K562 (cell line): Measurements from ENCODE around the gene KMT2D. TPM values are rescaled to one million over a fixed set of nuclear protein-coding genes. Genes with fewer than 3 reads are reported as not detected.
A peak's percentile ranks its signal among the peaks of the same experiment; 100 is the strongest.

ENCODE experiments used
- ATAC-seq: fragments of 200-7000 bp; cut with Tn5 transposase; 3 replicates; pipeline ENCODE4 v1.9.1; 2020; ENCODE audit warnings: moderate library complexity
- BruUV-seq: library from RNA; stranded (reverse); fragments of 400-500 nt; replicated peaks from 2 replicates; lab custom pipeline; 2021; lab: Mats Ljungman, UMichigan
- CTCF ChIA-PET: fragments of 300-600 bp; formaldehyde crosslinking; extraction: SDS; loops from one replicate; lab custom pipeline; 2021; ENCODE audit warnings: low intra/inter-chr PET ratio; lab: Yijun Ruan, JAX
- POLR2A ChIA-PET: fragments of 300-600, 350-650 bp; sonication (Branson Sonifier 250); formaldehyde crosslinking; extraction: SDS; loops from one replicate; lab custom pipeline; 2021; ENCODE audit warnings: antibody characterized with exemption, inconsistent platforms; lab: Yijun Ruan, JAX
- DNase-seq, 4 experiments: peaks; one replicate each; pipeline versions ENCODE4 v3.0.0 to v3.0.0-alpha.2; 2011 to 2018; ENCODE audit warnings: low spot score in 3 of 4, mixed read lengths in 3 of 4; ENCODE audit errors: extremely low read depth in 1 of 4
- FAIRE-seq: peaks from 2 replicates; lab custom pipeline; 2011; peaks lifted over from hg19 to GRCh38; lab: Jason Lieb, UNC
- H2AFZ ChIP-seq: 2 replicates; pipeline ENCODE4 v1.6.0; 2011; ENCODE audit warnings: low read depth, low read length, control low read depth, inconsistent platforms
- H3K27ac ChIP-seq: fragments of 200-600 bp; 3 replicates; pipeline ENCODE4 v1.8.0; 2011; ENCODE audit warnings: low read depth, mild to moderate bottlenecking, control low read depth, inconsistent platforms, low read length, moderate library complexity, mixed read lengths; ENCODE audit errors: extremely low read depth
- H3K27me3 ChIP-seq, 2 experiments: fragments of 300-600 bp in 1 of 2; 2 replicates in 1 of 2; 3 replicates in 1 of 2; pipeline versions ENCODE4 v1.6.0 to v1.8.0; 2011; ENCODE audit warnings: inconsistent platforms in 2 of 2, low read length in 2 of 2, mild to moderate bottlenecking in 1 of 2, mixed read lengths in 1 of 2, moderate library complexity in 1 of 2; ENCODE audit not compliant: control insufficient read depth in 2 of 2, insufficient read depth in 2 of 2
- H3K36me3 ChIP-seq: fragments of 300-600 bp; 3 replicates; pipeline ENCODE4 v1.8.0; 2011; ENCODE audit warnings: mild to moderate bottlenecking, low read length, inconsistent platforms; ENCODE audit not compliant: control insufficient read depth, insufficient read depth
- H3K4me1 ChIP-seq, 2 experiments: fragments of 200-600 bp in 1 of 2; replicated peaks in 1 of 2; 2 replicates in 1 of 2; 3 replicates in 1 of 2; pipeline versions ENCODE4 v1.5.1 to v1.8.0; 2011; ENCODE audit warnings: inconsistent platforms in 2 of 2, low read length in 2 of 2, mild to moderate bottlenecking in 1 of 2, mixed read lengths in 1 of 2, moderate library complexity in 1 of 2; ENCODE audit not compliant: control insufficient read depth in 2 of 2, insufficient read depth in 2 of 2
- H3K4me2 ChIP-seq: 2 replicates; pipeline ENCODE4 v1.6.1; 2011; ENCODE audit warnings: low read length, control low read depth, inconsistent platforms, mixed read lengths; ENCODE audit not compliant: insufficient read depth
- H3K4me3 ChIP-seq: fragments of 200-600 bp; sonication (generic), shearing (Covaris generic); 2 replicates; pipeline ENCODE4 v1.5.1; 2016; ENCODE audit warnings: control low read depth, inconsistent platforms
- H3K79me2 ChIP-seq: fragments of 200-600 bp; 3 replicates; pipeline ENCODE4 v1.8.0; 2011; ENCODE audit warnings: low read length, inconsistent platforms; ENCODE audit not compliant: control insufficient read depth, insufficient read depth
- H3K9ac ChIP-seq, 2 experiments: 2 replicates each; pipeline versions ENCODE4 v1.6.0 to v1.6.1; 2011; ENCODE audit warnings: low read depth in 2 of 2, low read length in 2 of 2, control low read depth in 1 of 2, inconsistent platforms in 1 of 2, mild to moderate bottlenecking in 1 of 2, mixed read lengths in 1 of 2; ENCODE audit not compliant: insufficient read depth in 1 of 2
- H3K9me1 ChIP-seq: one replicate; pipeline ENCODE4 v1.6.0; 2011; ENCODE audit warnings: inconsistent platforms, mild to moderate bottlenecking, low read length, moderate library complexity; ENCODE audit not compliant: control insufficient read depth, insufficient read depth
- H3K9me3 ChIP-seq: replicated peaks from 2 replicates; pipeline ENCODE4 v1.5.1; 2011; ENCODE audit warnings: low read depth, low read length, inconsistent platforms; ENCODE audit not compliant: control insufficient read depth, insufficient read depth
- H4K20me1 ChIP-seq: replicated peaks from 2 replicates; pipeline ENCODE4 v1.6.1; 2011; ENCODE audit warnings: low read length, inconsistent platforms, mixed read lengths; ENCODE audit not compliant: control insufficient read depth, insufficient read depth
- FIP1L1 ChIP-seq: fragments of 200-400 bp; formaldehyde crosslinking; IDR thresholded peaks from 2 replicates; pipeline ENCODE4 v1.6.1; 2018; ENCODE audit warnings: mild to moderate bottlenecking, low read depth, low read length; ENCODE audit not compliant: poor library complexity, severe bottlenecking
- KLF13 ChIP-seq: fragments of 450-650 bp; IDR thresholded peaks from 2 replicates; pipeline ENCODE4 v1.6.1; 2016; ENCODE audit warnings: missing genetic modification characterization, low read depth, mild to moderate bottlenecking, missing compliant biosample characterization, moderate library complexity, borderline replicate concordance
- REST ChIP-seq, 2 experiments: fragments of 450-650 bp; formaldehyde crosslinking in 1 of 2; IDR thresholded peaks; 2 replicates each; pipeline versions ENCODE4 v1.4.0 to v1.6.1; 2014 to 2020; ENCODE audit warnings: mild to moderate bottlenecking in 2 of 2, borderline replicate concordance in 1 of 2, low read depth in 1 of 2
- TCF3 ChIP-seq: sonication (generic); formaldehyde crosslinking; IDR thresholded peaks from 2 replicates; pipeline ENCODE4 v1.4.0; 2020; ENCODE audit warnings: mild to moderate bottlenecking, missing genetic modification reagents
- TEAD4 ChIP-seq, 2 experiments: sonication (generic) in 1 of 2; formaldehyde crosslinking in 1 of 2; IDR thresholded peaks; 2 replicates each; pipeline versions ENCODE4 v1.6.1 to v1.8.0; 2012 to 2022; ENCODE audit warnings: borderline replicate concordance in 1 of 2, inconsistent platforms in 1 of 2, low read length in 1 of 2, mild to moderate bottlenecking in 1 of 2, missing genetic modification reagents in 1 of 2
- ZNF263 ChIP-seq: sonication (generic); formaldehyde crosslinking; IDR thresholded peaks from 2 replicates; pipeline ENCODE4 v1.8.0; 2022; ENCODE audit warnings: mild to moderate bottlenecking, missing genetic modification reagents, borderline replicate concordance
- ZNF408 ChIP-seq: fragments of 250-450 bp; sonication (Bioruptor Pico); IDR thresholded peaks from 2 replicates; pipeline ENCODE4 v1.4.0; 2020; ENCODE audit warnings: low read depth, mild to moderate bottlenecking, moderate library complexity
- WGBS: fragments of 100-300 bp; shearing (Covaris generic); methylation state at CpG from one replicate; pipeline ENCODE4 v1.1.6; 2016; ENCODE audit warnings: low coverage, mixed read lengths; ENCODE audit not compliant: insufficient coverage; ENCODE audit errors: missing lambda C conversion rate; 5-methylcytosine and 5-hydroxymethylcytosine counted together
- in situ Hi-C: fragments of 300-500 bp; cut with MboI; formaldehyde crosslinking; loops from 4 replicates; pipeline ENCODE4 v1.15.0; 2018; ENCODE audit warnings: inconsistent platforms, mixed read lengths
- intact Hi-C: fragments of 100-400 bp; cut with micrococcal nuclease; formaldehyde crosslinking; loops from 2 replicates; pipeline ENCODE4 v1.14.2; 2022
- polyA plus RNA-seq, 8 experiments: library from polyadenylated mRNA; depleted of rRNA in 4 of 8; stranded (reverse) in 5 of 8; unstranded in 3 of 8; fragments of >200 nt; fragmentation: Nextera tagmentation in 2 of 8; fragmentation: Illumina TruSeq in 1 of 8; extraction: Ambion mirVana in 2 of 8; extraction: Trizol in 1 of 8; gene quantifications; 2 replicates each; pipeline versions ENCODE4 v1.2.1 to v1.2.3, GENCODE V29; 2011 to 2014; ENCODE audit warnings: inconsistent platforms in 1 of 8, missing spikeins in 1 of 8
- total RNA-seq, 7 experiments: library from RNA; depleted of rRNA in 6 of 7; stranded (reverse); fragments of >200 nt in 6 of 7; fragmentation: Illumina TruSeq in 2 of 7; extraction: Trizol in 2 of 7; gene quantifications; 2 replicates each; pipeline versions ENCODE4 v1.2.1 to v1.2.3, GENCODE V29; 2011 to 2021; ENCODE audit warnings: low replicate concordance in 1 of 7
- TF ChIP-seq, protein P1 (sequence below), 2 experiments: fragments of 200-800 bp in 1 of 2; sonication (Bioruptor generic) in 1 of 2; sonication (generic) in 1 of 2; formaldehyde crosslinking in 1 of 2; IDR thresholded peaks in 1 of 2; conservative IDR thresholded peaks in 1 of 2; 2 replicates each; pipeline versions ENCODE4 v1.5.0 to v1.6.1; 2016 to 2020; ENCODE audit warnings: missing compliant biosample characterization in 1 of 2, missing genetic modification characterization in 1 of 2, missing genetic modification reagents in 1 of 2

KMT2D gene
- total and polyA plus RNA-seq, 9 of the 15 experiments (the other 6 are each of a cell fraction or from before 2014, with no cell fraction given), result 0.22 to 93.7 (median 13.7) TPM

DNA sequence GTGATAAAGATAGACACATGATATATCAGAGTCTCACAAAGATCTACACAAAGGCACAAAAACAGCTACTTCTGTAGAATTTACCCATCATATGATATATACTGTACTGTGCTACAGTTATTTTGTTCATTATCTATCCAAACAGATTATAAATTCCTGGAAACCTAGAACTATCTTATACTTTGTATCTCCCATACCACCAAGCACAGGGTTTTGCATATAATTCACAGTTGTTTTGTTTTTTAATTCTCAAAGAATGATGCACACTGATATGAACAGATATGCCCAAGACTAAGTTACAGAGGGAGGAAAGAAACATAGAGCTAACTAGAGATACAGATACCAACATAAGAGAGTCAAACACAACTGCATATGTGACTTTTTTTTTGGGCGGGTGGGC is 45.4 kb downstream of the KMT2D start (continued):
- TF ChIP-seq, protein P1, sequence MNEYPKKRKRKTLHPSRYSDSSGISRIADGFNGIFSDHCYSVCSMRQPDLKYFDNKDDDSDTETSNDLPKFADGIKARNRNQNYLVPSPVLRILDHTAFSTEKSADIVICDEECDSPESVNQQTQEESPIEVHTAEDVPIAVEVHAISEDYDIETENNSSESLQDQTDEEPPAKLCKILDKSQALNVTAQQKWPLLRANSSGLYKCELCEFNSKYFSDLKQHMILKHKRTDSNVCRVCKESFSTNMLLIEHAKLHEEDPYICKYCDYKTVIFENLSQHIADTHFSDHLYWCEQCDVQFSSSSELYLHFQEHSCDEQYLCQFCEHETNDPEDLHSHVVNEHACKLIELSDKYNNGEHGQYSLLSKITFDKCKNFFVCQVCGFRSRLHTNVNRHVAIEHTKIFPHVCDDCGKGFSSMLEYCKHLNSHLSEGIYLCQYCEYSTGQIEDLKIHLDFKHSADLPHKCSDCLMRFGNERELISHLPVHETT (CRISPR knock-in tag; conservative IDR thresholded peaks at IDR 0.05 in 1 of 2, IDR thresholded peaks at IDR 0.05 in 1 of 2), result 0 out of 4 replicates have a peak, but pooled peaks of 1 of the 2 experiments have one; percentile 5
- TF ChIP-seq TEAD4 (IDR thresholded peaks at IDR 0.05; ENCODE audit: low read length) (peak; percentile 16; the same call in 1 of the 2 replicates), TEAD4 (CRISPR knock-in tag; IDR thresholded peaks at IDR 0.05; ENCODE audit: borderline replicate concordance) (no peak), ZNF408 (CRISPR knock-in tag) (no peak), TCF3 (CRISPR knock-in tag) (peak; percentile 28; the same call in 1 of the 2 replicates), KLF13 (tag) (no peak)

DNA sequence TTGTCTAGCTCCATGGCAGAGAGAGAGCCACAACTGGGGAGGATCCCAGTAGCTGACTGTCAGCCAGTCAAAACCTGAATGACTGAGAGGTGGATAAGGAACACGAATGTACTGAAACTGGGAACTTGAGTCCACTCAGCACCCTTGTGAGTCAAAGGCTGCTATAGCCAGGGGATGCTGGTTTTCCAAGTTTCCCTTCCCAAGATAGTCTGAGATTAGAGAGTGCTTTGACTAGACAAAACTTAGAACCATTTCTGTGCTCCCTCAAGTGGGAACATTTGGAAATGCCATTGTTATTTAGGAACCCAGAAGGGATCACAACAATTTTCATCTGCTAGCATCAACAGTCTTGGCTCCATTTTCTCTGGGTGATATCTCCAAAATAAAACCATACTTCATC is 46.0 kb downstream of the KMT2D start:
- Histone ChIP-seq H4K20me1 (0 out of 2 replicates have a peak, but pooled peaks cover 3% of the 10 kb centered on the region), H3K4me2 (peak overlapping the region; percentile 13; the same call in 1 of the 2 replicates)
- POLR2A ChIA-PET, result interaction anchor here (0.6 to 5.2 kb wide), 8 partner anchors 9 to 252 kb away, joined by 3 to 78 read pairs (median 4); partner anchors contain the start of gene DDN
- no peak for TF ChIP-seq ZNF263 (CRISPR knock-in tag)
- peak; percentile 26; the same call in 1 of the 2 replicates for TF ChIP-seq REST (IDR thresholded peaks at IDR 0.05; ENCODE audit: borderline replicate concordance)
- no peak for TF ChIP-seq REST (CRISPR knock-in tag; IDR thresholded peaks at IDR 0.05; ENCODE audit: low read depth)
- no peak for TF ChIP-seq FIP1L1

More for the DNA sequence above, 46.0 kb downstream of the KMT2D start:
- CTCF ChIA-PET, result interaction anchor here (1.6 kb wide), 1 partner anchor 18 kb away, joined by 10 read pairs; no protein-coding TSS in a partner anchor
- WGBS, result 8% methylated on average over 1 of the region's 1 CpG
- no peak overlapping the region; a peak in 1 of 4 replicates for H3K9ac ChIP-seq
- intact Hi-C loops (no loop called here), in situ Hi-C loops (no loop called here)
- no peak for ATAC-seq
- H3K27ac ChIP-seq, result peak overlapping the region; percentile 53
- no peaks in the 10 kb centered on the region for H3K9me1 ChIP-seq
- H3K9me3 ChIP-seq, result no peaks in the 10 kb centered on the region
- peak in 2 of 4 experiments; percentile 11 to 22 for DNase-seq
- peaks cover 36% of the 10 kb centered on the region for H3K36me3 ChIP-seq
- H3K27me3 ChIP-seq, result no peaks in the 10 kb centered on the region
- no peak overlapping the region for H3K4me3 ChIP-seq
- no TSS peak for BruUV-seq
- peaks cover 30 to 36% of the 10 kb centered on the region in 2 experiments for H3K4me1 ChIP-seq
- H3K79me2 ChIP-seq, result peaks cover 30% of the 10 kb centered on the region
- no peak overlapping the region; the same call in 1 of the 2 replicates for H2AFZ ChIP-seq
- no peak for FAIRE-seq
